HG03045 (cell line): ENCODE data around the gene NADSYN1.
"Not testable (repeated sequence)": the region's sequence is repeated elsewhere in the genome, so short reads cannot be mapped to it uniquely, and the experiment has no call there.

Experiments used
- ATAC-seq: cut with Tn5 transposase; IDR thresholded peaks from one replicate; pipeline ENCODE4 v1.9.1; 2021; ENCODE audit warnings: mild to moderate bottlenecking, moderate library complexity; ENCODE audit not compliant: unreplicated experiment

NADSYN1 gene

DNA sequence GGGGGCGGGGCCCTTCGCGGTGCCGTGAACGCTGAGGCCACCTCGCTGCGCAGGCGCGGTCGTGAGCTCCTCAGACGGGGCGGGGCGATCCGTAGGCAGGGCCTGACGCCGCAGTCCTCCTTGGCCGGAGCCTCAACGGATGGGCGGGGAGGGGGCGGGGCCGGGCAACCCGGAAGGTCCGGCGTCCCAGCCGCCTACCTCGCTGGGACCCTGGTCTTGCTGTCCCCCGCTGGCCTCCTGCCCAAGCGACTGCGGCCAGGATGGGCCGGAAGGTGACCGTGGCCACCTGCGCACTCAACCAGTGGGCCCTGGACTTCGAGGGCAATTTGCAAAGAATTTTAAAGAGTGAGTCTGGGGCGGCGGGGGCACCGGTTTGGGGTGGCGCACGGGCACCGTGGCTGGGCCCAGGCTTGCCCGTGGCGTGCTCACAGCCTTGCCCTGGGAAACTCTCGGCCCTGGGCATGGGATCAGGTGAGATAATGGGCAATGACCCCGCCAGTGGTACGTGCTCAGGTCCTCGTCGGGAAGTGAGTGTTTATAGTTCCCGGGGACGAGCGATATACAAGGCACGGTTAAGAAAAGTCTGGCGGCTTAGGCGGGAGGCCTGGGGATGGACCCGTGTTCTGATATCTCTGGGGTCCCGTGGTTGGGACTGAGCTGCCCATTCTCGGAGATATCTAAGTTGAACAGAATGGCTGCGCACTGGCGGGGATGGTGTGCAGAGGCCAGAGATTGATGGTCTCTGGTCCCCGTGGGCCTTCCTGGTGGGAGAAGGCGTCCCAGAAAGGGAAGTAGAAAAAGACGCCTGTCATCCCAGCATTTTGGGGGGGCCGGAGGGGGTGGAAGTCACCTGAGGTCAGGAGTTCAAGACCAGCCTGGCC is at the start of gene NADSYN1:
Gene NADSYN1 (plus strand): TSS at position 167 of the 881 bp plus-strand sequence. CDS start 94 bp downstream, at position 261.
- ATAC-seq = peak; percentile 54

DNA sequence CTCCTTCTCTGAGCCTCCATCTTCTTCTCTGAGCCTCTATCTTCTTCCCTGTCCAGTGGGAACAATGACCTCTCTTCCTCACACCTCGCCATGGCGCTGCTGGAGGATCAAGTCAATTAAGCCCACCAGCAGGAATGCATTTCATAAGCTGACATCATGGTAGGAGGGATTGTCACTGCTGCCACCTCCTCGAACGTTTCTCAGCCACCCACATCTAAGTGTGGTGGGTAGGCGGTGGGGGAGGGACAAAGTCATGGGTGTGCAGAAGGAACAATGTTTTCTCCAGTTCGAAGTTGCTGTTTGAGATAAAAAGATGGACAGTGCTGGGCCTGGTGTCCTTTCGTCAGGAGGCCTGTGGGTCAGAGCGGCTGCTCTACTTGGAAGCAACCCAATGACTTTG is 48.8 kb upstream of the NADSYN1 start:
- ATAC-seq = no peak

DNA sequence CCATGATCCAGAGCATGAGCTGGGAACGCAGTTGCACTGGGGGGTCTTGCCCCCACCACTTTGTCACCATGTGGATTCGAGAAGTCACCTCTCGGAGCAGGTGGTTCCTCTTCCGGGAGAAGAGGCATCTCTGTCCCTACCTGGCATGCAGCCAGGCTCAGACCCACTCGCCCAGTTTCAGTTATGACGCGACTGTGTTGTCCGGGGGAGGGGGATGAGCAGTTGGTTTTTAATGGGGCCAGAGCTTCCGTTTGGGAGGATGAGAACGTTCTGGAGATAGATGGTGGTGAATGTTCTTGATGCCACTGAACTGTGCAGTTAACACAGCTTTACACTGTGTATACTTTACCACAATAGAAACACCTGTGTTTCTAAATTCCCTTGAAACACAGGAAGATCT is 46.3 kb upstream of the NADSYN1 start:
- no peak for ATAC-seq

DNA sequence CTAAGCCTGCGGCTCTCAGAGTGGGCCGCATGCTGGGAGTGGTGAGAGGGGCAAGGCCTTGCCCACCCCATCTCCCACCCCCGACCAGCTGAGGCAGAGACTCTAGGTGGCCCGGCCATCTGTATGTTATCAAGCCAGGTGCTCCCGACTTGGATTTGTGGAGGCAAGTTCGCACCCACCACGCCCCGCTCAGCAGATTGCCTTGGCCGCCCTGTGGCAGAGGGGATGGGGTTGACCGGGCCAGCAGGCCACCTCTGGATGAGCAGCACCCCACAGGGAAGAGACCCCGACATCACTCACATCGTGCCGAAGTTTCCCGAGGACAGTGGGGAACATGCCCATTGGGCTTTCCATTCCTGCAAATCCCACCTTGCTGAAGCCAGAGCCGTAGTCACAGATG is 45.6 kb upstream of the NADSYN1 start:
- ATAC-seq = no peak

- ATAC-seq = no peak
Measured at GRCh38 chr11:71408826-71409225, 44.2 kb upstream of the NADSYN1 start.

- ATAC-seq = no peak
Measured at GRCh38 chr11:71410363-71410966, 42.5 kb upstream of the NADSYN1 start.

DNA sequence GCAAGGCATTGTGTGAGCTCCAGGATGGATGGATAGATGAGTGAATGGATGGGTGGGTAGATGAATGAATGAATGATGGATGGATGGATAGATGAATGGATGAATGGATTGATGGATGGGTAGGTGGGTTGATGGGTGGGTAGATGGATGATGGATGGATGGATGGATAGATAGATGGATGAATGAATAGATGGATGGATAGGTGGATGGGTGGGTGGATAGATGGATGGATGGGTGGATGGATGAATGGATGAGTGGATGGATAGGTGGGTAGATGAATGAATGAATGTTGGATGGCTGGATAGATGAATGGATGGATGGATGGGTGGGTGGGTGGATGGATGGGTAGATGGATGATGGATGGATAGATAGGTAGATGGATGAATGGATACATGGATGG is 38.4 kb upstream of the NADSYN1 start:
- ATAC-seq = no peak

GRCh38 chr11:71418643-71419042 is 34.4 kb upstream of the NADSYN1 start:
- ATAC-seq = peak; percentile 85

DNA sequence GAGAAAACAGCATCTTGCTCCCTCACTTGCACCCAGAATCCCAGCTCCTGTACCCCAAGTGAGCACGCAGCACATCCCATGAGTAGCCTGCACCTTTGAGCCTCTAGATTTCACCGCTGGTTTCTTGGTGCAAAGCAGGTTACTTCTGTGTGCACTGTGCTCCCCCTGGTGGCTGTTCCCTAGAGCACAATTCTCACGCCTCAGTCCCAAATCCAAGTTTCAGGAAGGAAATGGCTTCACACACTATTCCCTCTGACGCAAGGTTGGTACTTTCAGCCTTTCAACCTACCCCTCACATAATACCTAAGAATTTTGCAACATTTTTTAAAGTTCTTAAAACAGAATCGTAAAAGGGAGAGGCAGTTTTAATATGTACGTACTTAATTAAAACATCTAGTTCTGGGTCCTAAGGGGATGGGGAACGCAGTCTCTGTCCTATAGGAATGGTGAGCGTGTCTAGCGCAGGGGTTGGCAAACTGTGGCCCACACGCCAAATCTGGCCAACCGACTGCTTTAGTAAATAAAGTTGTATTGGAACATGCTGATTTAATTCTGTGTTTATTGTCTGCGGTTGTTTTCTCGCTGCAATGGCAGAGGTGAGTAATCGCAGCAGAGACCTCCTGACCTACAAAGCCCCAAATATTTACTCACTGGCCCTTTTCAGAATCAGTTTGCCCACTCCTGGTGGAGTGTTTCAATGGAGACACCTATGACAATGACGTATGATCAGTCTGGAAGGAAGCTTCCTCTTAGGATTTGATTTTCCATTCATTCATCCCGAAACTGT is 32.4 kb upstream of the NADSYN1 start:
- no peak for ATAC-seq

DNA sequence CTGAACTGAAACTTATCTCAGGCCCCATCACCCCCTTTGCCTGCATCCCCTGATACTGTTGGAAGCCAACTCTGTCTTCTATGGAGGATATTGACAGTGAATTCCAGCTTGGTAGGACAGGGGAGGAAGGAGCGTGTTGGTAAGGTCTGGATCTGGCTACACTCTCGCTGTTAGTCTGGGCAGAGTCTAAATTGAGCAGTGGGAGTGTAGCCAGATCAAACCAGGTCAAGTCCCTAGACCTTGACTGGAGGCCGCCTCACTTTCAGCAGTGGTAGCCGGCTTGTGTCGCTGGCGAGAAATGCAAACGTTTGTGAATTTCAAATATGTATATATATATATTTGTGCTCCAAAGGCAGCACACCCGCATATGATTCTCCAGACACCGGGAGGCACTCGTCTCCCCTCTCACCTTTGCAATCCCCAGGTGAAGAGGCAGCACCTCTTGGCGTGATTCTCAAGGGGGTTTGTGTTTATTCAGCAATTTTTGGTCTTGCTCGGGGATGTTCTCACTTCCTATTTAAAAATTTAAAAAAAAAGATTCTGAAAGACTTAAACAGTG is 31.5 kb upstream of the NADSYN1 start:
- ATAC-seq = no peak

- not testable (repeated sequence) for ATAC-seq
Measured at GRCh38 chr11:71422318-71422717, 30.7 kb upstream of the NADSYN1 start.

- ATAC-seq = no peak
Measured at GRCh38 chr11:71423181-71423790, 29.7 kb upstream of the NADSYN1 start.

DNA sequence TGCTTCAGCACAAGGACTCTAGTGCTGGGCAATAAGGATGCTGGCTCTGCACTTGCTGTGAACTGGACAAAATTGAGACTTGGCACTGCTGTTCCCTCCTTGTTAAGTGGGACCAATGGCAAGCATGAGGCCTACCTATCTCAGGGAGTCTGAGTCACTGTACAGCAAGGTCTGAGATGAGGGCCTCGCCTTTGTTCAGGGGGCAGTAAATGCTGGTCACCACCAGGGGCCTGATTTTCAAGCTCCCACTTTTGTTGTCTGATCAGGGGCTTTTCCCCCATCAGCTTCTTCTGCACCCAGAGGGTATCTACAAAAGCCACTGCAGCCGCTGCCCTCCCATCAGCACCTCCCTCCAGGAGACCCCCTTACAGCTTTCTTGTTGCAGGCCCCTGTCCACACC is 27.6 kb upstream of the NADSYN1 start:
- no peak for ATAC-seq

DNA sequence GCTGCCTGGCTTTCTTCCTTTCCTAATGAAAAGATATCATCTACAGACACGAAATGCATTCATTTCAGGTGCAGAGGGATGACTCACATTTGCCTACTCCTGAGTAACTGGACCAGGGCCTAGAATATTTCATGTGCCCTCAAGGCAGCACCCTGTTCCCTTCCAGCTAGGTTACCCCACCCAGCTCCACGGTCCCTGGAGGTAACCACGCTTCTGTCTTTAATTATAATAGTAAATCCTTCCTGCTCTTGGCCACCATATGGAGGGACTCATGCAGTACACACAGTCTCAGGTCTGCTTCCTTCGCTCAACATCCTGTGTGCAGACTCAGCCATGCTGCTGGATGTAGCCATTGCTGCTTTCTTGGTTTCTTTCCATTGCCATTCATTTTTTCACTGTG is 27.1 kb upstream of the NADSYN1 start:
- ATAC-seq = no peak

DNA sequence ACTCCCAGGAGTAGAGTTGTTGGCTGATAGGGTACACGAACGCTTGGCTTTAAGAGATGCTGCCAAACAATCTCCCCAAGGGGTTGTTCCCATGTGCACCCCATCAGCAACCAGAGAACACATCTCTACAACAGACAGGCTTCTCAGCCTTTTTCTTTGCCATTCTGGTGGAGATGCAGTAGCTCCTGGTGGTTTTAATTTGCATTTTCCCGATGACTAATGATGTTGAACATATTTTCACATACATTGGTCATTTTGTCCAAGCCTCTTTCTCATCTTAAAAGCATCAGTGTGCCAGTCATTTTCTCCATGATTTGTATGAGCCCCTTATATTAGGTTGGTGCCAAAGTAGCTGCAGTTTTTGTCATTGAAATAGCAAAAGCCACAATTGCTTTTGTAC is 26.6 kb upstream of the NADSYN1 start:
- ATAC-seq = no peak

DNA sequence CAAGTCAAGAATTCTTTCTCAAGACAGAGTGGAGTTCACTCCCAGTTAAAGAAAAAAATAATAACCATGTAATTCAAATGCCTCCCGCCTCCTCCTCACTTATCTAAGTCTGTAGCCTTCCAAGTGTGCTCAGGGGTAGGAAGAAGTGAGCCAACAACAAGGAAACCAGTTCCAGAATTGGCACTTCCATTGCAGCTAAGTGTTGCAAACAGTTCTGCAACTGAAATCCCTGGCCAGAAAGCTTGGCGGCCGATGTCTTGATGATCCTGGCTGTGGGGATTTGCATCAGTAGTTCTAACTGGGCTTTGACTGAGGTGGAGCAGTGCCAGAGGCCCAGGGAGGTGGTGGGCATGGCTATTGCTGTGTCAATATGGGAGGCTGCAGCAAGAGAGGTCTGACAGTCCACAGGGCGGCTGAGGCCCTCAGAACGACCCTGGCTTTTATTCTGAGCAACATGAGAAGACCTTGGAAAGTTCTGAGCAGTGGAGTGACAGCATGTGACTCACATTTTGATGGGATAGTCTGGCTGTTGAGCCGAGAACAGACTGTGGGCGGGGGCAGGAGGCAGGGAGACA is 24.1 kb upstream of the NADSYN1 start:
- no peak for ATAC-seq

GRCh38 chr11:71429701-71430100 is 23.3 kb upstream of the NADSYN1 start:
- ATAC-seq = no peak

- no peak for ATAC-seq
Measured at GRCh38 chr11:71430166-71430565, 22.8 kb upstream of the NADSYN1 start.

DNA sequence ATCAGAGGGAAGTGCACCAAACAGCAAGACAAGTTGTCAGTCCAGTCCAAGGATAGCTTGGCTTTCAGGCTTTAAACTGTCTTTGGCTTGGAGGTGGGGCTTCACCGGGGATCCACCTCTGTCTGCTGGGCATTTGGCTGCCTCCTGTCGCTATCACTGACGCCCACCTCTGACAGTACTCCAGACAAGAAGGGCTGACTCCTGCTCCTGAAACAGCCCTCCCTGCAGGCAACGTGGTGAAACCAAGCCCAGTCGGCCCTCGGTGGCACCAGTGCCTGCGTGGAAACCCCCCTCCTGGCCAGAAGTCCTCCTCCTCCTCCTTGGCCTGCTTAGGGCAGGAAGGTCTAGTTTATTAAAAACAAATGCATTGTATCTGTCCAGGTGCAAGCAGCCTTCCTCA is 21.7 kb upstream of the NADSYN1 start:
- ATAC-seq = no peak
